Activated B cell treated with CpG ODN at 0.5 μM for 24 hours (primary cell): ENCODE data around the gene SPACDR. TPM values are rescaled to one million over a fixed set of nuclear protein-coding genes. Genes with fewer than 3 reads are reported as not detected.

Experiments used
- ATAC-seq: fragments of 200-7000 bp; cut with Tn5 transposase; one replicate; pipeline ENCODE4 v1.10.0; 2021; ENCODE audit warnings: low read depth, mild to moderate bottlenecking, moderate library complexity
- CTCF ChIA-PET: fragments of 350-600 bp; sonication (Branson Sonifier 250); formaldehyde crosslinking; loops from one replicate; lab custom pipeline; 2021; ENCODE audit warnings: antibody characterized with exemption; lab: Charles Lee
- POLR2A ChIA-PET: fragments of 350-600 bp; sonication (Branson Sonifier 250); formaldehyde crosslinking; loops from one replicate; lab custom pipeline; 2021; ENCODE audit warnings: antibody characterized with exemption; lab: Charles Lee
- DNase-seq: peaks from one replicate; pipeline ENCODE4 v3.0.0; 2022
- H3K27ac Mint-ChIP-seq: one replicate; pipeline ENCODE4 v1.8.0; 2020; ENCODE audit warnings: mixed read lengths
- H3K27me3 Mint-ChIP-seq: one replicate; pipeline ENCODE4 v1.8.0; 2021; ENCODE audit warnings: mixed read lengths
- H3K36me3 Mint-ChIP-seq: one replicate; pipeline ENCODE4 v1.8.0; 2021; ENCODE audit warnings: low read depth, mixed read lengths
- H3K4me1 Mint-ChIP-seq: one replicate; pipeline ENCODE4 v1.8.0; 2021; ENCODE audit warnings: mixed read lengths
- H3K4me3 Mint-ChIP-seq: one replicate; pipeline ENCODE4 v1.8.0; 2020; ENCODE audit warnings: mild to moderate bottlenecking, mixed read lengths
- H3K9me3 Mint-ChIP-seq: one replicate; pipeline ENCODE4 v1.8.0; 2020; ENCODE audit warnings: mixed read lengths
- intact Hi-C: fragments of 100-400 bp; cut with micrococcal nuclease; formaldehyde crosslinking; loops from one replicate; pipeline ENCODE4 v1.15.1; 2024
- total RNA-seq: library from RNA; stranded (reverse); gene quantifications from 2 replicates; pipeline ENCODE4 v1.2.3, GENCODE V29; 2022
- TF ChIP-seq, protein P1 (sequence below): fragments of 200-600 bp; IDR thresholded peaks from one replicate; pipeline ENCODE4 v1.8.0; 2022; ENCODE audit warnings: antibody characterized with exemption, mild to moderate bottlenecking

The SPACDR gene
- total RNA-seq, 1 donor from 2014 or later: 2.3 TPM

DNA sequence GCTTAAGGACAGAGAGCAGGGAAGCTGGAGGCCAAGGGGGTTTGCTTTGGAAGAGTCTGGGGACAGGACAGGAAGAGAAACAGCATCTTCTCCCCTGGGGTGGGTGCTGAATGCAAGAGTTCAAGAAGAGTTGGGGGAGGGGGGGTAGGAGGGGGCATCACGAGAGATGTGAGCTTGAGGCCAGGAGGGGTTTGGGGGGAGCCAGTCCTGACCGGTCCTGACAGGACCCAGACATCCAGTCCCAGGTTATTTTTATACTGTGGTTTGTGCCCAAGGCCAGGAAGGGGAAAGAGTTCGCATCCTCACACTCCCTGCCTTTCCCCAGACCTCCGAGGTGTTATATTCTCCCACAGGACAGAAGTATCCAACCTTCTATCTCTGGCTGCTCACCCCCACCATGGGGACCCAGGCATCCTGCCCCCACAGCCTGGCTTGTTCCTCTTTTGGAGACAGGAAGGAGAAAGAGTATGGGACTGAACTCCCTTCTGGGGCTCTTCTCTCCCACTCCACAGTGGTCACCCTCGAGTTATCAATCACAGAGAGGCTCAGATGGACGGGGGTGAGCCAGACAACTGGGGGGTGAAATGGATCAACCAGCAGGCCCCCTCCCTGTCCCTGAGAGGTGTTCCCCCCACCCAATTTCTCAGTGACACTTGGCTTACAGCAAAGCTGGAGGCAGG, 12.2 kb upstream of the SPACDR start:
- ChIA-PET CTCF (interaction anchor here (1.5 kb wide), 1 partner anchor 83 kb away, joined by 5 read pairs; no protein-coding TSS in a partner anchor), POLR2A (interaction anchor here (0.7 to 4.4 kb wide), 6 partner anchors 26 to 1736 kb away, joined by 3 to 38 read pairs (median 4); partner anchors contain the start of genes AGFG2, FBXO24, LRCH4 and MEPCE)
- no peaks in the 10 kb centered on the region for H3K27me3 Mint-ChIP-seq
- peak overlapping the region; percentile 88 for H3K27ac Mint-ChIP-seq
- TF ChIP-seq, protein P1, sequence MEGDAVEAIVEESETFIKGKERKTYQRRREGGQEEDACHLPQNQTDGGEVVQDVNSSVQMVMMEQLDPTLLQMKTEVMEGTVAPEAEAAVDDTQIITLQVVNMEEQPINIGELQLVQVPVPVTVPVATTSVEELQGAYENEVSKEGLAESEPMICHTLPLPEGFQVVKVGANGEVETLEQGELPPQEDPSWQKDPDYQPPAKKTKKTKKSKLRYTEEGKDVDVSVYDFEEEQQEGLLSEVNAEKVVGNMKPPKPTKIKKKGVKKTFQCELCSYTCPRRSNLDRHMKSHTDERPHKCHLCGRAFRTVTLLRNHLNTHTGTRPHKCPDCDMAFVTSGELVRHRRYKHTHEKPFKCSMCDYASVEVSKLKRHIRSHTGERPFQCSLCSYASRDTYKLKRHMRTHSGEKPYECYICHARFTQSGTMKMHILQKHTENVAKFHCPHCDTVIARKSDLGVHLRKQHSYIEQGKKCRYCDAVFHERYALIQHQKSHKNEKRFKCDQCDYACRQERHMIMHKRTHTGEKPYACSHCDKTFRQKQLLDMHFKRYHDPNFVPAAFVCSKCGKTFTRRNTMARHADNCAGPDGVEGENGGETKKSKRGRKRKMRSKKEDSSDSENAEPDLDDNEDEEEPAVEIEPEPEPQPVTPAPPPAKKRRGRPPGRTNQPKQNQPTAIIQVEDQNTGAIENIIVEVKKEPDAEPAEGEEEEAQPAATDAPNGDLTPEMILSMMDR: no peak
- H3K4me3 Mint-ChIP-seq: peak overlapping the region; percentile 82
- DNase-seq (no peak), ATAC-seq (no peak)
- no peaks in the 10 kb centered on the region for H3K9me3 Mint-ChIP-seq
- intact Hi-C loops: loop anchor here (5.0 kb wide), 1 partner anchor 231 kb away; the partner anchor contains the start of gene POP7
- H3K36me3 Mint-ChIP-seq: peaks cover 36% of the 10 kb centered on the region
- peaks cover 48% of the 10 kb centered on the region for H3K4me1 Mint-ChIP-seq

DNA sequence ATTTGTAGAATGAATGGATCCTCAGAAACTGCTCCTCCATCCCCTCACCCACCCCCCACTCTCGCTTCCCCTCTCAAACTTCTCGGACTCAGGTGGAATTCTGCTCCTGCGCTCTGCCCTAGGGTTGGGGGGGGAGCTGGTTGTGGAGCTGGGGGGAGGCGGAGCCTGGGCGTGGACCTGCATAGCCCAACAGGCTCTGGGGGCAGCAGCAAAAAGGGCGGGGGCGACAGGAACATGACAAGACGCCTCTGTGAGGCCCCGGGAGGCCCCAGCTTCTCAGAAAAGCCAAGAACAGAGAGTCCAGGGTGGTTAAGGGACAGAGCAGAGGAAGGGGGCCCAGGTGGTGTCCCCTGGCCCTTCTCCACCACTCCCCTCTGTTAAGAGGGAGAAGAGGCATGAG, 11.5 kb upstream of the SPACDR start:
- intact Hi-C loops: loop anchor here (5.0 kb wide), 1 partner anchor 232 kb away; the partner anchor contains the start of gene POP7
- H3K27me3 Mint-ChIP-seq: no peaks in the 10 kb centered on the region
- TF ChIP-seq, protein P1: no peak
- H3K4me1 Mint-ChIP-seq: peaks cover 48% of the 10 kb centered on the region
- DNase-seq: no peak
- H3K36me3 Mint-ChIP-seq: peaks cover 40% of the 10 kb centered on the region
- ChIA-PET CTCF (no interaction called here), POLR2A (interaction anchor here (0.7 to 4.4 kb wide), 4 partner anchors 32 to 64 kb away, joined by 3 to 38 read pairs (median 4); partner anchors contain the start of genes AGFG2, MEPCE and ZCWPW1)
- no peaks in the 10 kb centered on the region for H3K9me3 Mint-ChIP-seq
- peak overlapping the region; percentile 88 for H3K27ac Mint-ChIP-seq
- no peak for ATAC-seq
- H3K4me3 Mint-ChIP-seq: peak overlapping the region; percentile 82

DNA sequence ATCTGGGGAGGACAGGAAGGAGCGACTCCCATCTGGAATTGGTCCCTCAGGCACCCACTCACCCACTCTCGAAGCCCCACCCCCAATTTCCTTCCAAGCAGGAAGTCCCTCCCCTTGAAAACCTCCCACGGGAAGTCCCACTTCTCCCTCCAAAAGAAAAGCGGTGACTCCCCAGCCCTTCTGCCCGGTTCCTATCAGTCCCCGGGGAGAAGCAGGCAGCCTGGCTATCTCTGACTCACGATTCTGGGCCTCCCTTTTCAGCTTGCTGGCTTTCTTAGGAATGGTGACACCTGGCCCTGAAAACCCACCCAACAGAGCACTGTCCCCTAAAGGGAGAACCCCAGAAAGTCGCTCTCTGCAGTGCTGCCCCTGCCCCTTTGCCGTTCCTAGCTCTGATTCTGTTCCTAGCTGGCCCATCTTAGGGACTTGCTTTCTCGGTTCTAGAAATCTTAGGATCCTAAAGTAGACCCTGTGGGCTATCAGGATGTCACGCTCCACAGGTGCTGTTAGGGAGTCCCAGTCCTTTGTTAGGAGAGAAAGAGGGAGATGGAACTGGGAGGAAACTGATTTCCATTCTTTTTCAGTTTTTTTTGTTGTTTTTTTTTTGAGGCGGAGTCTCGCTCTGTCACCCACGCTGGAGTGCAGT, 8.9 kb upstream of the SPACDR start:
- peak overlapping the region; percentile 70 for H3K27ac Mint-ChIP-seq
- POLR2A ChIA-PET: no interaction called here
- H3K4me1 Mint-ChIP-seq: peaks cover 49% of the 10 kb centered on the region

DNA sequence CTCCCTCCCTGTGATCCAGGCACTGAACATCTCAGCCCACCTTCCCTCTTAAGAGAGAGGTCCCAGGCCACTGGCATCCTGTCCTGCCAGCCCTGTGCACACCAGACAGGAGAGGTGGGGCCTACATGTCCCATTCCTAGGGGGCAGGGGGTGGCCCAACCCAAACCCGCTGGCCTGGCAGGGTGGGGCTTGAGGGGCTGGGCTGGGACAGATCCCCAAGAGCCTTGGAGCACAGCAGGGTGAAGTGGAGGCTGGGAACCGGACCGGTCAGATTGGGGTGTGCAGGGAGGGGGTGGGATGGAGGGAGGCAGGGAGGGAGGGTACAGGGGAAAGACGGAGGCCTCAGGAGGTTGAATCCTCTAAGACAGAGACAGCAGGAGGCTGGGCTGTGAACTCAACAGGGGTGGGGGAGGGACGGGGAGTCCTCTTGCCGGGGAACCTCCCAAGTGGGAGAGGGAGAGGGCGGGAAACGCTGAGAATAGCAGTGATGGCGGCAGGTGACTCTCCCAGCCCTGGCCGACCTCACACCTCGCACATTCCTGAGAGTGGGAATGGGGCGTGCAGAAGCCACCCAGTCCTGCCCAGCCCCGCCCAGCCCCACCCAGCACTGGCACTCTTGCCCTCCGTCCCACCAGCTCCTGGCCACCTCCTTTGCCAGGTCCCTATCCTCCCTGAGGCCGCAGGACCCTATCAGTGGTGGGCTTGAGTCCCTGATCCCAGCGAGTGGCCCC, 8.2 kb upstream of the SPACDR start:
- POLR2A ChIA-PET: no interaction called here
- H3K9me3 Mint-ChIP-seq: no peaks in the 10 kb centered on the region
- H3K4me3 Mint-ChIP-seq: no peak overlapping the region
- peak overlapping the region; percentile 70 for H3K27ac Mint-ChIP-seq
- CTCF ChIA-PET: interaction anchor here (2.8 to 3.9 kb wide), 2 partner anchors 87 kb away, joined by 11 to 33 read pairs; no protein-coding TSS in a partner anchor
- H3K36me3 Mint-ChIP-seq: peaks cover 45% of the 10 kb centered on the region
- no peaks in the 10 kb centered on the region for H3K27me3 Mint-ChIP-seq
- H3K4me1 Mint-ChIP-seq: peaks cover 49% of the 10 kb centered on the region
- ATAC-seq (no peak), DNase-seq (no peak)
- intact Hi-C loops: no loop called here
- TF ChIP-seq, protein P1: no peak

More for the DNA sequence above, 8.9 kb upstream of the SPACDR start:
- DNase-seq (no peak), ATAC-seq (no peak)
- Mint-ChIP-seq H3K27me3 (no peaks in the 10 kb centered on the region), H3K4me3 (no peak overlapping the region), H3K36me3 (peaks cover 42% of the 10 kb centered on the region), H3K9me3 (no peaks in the 10 kb centered on the region)
- CTCF ChIA-PET: interaction anchor here (1.0 to 2.8 kb wide), 2 partner anchors 8 to 87 kb away, joined by 3 to 11 read pairs; no protein-coding TSS in a partner anchor
- TF ChIP-seq, protein P1: no peak
- intact Hi-C loops: no loop called here
